ENCODE results near the gene FAM83F. TPM values are rescaled to one million over a fixed set of nuclear protein-coding genes. Genes with fewer than 3 reads are reported as not detected.

FAM83F gene
- polyA plus RNA-seq, 2 of the 4 experiments (the other 2 are of a cell fraction): not detected

DNA sequence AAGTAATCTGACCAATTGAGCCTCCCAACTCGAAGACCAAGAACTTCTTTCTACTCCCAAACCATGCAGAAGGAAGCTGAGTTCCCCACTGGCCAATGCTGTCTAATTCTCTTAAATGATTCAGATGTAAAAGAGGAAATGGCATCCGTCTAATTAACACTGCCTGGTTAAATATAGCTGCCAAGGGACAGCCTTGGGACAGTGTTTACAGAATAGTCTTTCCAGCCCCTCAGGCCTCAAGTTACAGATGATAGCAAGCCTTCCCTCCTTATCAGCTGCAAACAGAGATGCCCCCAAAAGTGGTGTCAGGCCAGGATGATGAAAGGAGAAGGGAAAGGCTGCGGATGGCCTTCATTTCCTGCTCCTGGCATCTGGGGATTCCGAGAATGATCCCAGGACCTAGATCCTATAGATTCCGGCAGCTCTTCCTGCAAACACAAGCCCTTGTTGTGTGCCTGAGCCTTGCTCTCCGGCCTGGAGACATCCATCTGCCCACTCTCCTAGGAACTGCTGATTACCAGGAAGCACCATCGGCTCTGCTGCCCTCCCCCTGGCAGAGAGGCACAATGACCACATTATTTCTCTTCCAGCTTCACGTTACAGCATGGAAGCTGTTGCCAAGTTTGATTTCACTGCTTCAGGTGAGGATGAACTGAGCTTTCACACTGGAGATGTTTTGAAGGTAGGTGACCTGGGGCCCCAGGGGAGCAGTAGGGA, 48.1 kb upstream of the FAM83F start:
- H3K27ac ChIP-seq: no peak overlapping the region
- FAIRE-seq: no peak
- no peak overlapping the region for H3K4me2 ChIP-seq
- H3K4me3 ChIP-seq: no peak overlapping the region
- no peaks in the 10 kb centered on the region for H3K4me1 ChIP-seq
- ChIA-PET POLR2A (no interaction called here), CTCF (interaction anchor here (1.0 kb wide), 1 partner anchor 21 kb away, joined by 4 read pairs; no protein-coding TSS in a partner anchor)
- TF ChIP-seq ZC3H11A (IDR thresholded peaks at IDR 0.05) (no peak), CEBPB (IDR thresholded peaks at IDR 0.05) (no peak), CBX2 (IDR thresholded peaks at IDR 0.05; ENCODE audit: borderline replicate concordance, low read depth) (no peak), MYC (IDR thresholded peaks at IDR 0.05; ENCODE audit: borderline replicate concordance, low read length) (no peak), EHF (CRISPR knock-in tag; IDR thresholded peaks at IDR 0.05) (no peak)
- TF ChIP-seq, protein P1, sequence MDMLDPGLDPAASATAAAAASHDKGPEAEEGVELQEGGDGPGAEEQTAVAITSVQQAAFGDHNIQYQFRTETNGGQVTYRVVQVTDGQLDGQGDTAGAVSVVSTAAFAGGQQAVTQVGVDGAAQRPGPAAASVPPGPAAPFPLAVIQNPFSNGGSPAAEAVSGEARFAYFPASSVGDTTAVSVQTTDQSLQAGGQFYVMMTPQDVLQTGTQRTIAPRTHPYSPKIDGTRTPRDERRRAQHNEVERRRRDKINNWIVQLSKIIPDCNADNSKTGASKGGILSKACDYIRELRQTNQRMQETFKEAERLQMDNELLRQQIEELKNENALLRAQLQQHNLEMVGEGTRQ (IDR thresholded peaks at IDR 0.05): no peak
- no peaks in the 10 kb centered on the region for H3K9me3 ChIP-seq
- DNase-seq (ENCODE audit: low read depth in 1 of 2, low spot score in 1 of 2): no peak
- 39% methylated on average over 8 of the region's 8 CpGs for WGBS (ENCODE audit: missing lambda C conversion rate)
- no peak for ATAC-seq

DNA sequence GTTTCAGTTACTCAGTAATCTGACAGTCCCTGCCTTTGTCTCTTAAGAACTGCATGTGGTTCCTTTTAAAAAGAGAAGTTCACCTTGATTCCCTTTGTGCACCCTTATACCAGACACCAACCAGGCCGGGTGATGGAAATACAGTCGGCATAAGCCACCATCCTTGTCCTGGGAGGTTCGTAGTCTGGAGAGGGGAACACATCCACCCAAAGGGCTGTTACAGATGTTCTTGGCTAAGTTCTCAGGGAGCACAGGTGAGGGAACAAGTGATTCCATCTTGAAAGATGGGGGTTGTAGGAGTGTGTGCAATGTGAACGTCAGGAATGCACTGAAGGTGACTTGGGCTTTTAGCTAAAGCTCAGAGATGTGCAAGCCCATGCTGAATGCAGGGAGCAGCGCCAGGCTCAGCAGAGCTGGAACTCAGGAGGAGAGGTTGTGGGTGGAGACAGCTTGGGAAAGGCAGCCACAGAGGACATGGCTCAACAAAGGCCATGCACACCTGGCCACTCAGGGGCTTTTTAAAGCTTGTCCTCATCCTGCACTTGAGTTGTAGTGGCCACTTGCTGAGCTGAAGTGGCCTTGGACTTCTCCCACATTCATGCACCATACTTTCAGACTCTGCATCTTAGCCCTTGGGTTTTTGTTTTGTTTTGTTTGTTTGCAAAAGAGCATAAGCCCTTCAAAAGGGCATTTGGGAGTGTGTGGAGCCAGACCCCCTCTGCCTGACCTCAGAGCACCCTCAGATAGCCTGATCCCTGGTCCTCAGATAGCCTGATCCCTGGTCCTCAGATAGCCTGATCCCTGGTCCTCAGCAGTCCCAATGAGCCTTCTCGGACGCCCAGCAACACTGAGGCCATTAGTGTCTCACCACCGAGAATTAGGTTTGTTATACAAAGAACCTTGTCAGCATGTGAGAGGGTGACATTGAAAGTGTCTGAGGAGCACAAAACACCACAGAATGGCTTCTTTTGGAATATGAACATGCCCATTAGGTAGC, 47.2 kb upstream of the FAM83F start:
- Histone ChIP-seq H3K9me3 (no peaks in the 10 kb centered on the region), H3K4me3 (no peak overlapping the region), H3K4me2 (no peak overlapping the region), H3K4me1 (no peaks in the 10 kb centered on the region), H3K27ac (no peak overlapping the region)
- ChIA-PET POLR2A (no interaction called here), CTCF (interaction anchor here (1.0 kb wide), 1 partner anchor 22 kb away, joined by 4 read pairs; no protein-coding TSS in a partner anchor)
- no peak for DNase-seq (ENCODE audit: low read depth in 1 of 2, low spot score in 1 of 2)
- no peak for ATAC-seq
- TF ChIP-seq ZNF302 (CRISPR knock-in tag; IDR thresholded peaks at IDR 0.05): no peak
- no peak for TF ChIP-seq HOXB13 (CRISPR knock-in tag; IDR thresholded peaks at IDR 0.05; ENCODE audit: low read depth)
- TF ChIP-seq HMGXB4 (CRISPR knock-in tag; IDR thresholded peaks at IDR 0.05; ENCODE audit: borderline replicate concordance): no peak
- TF ChIP-seq JUN (IDR thresholded peaks at IDR 0.05): no peak
- no peak for TF ChIP-seq ZFP36 (IDR thresholded peaks at IDR 0.05; ENCODE audit: borderline replicate concordance, partially characterized antibody)
- TF ChIP-seq RFX5 (IDR thresholded peaks at IDR 0.05): no peak
- TF ChIP-seq ESRRA (IDR thresholded peaks at IDR 0.05; ENCODE audit: borderline replicate concordance, low read length): no peak
- TF ChIP-seq CHD2 (IDR thresholded peaks at IDR 0.05; ENCODE audit: low read length, partially characterized antibody): no peak
- 61% methylated on average over 8 of the region's 8 CpGs for WGBS (ENCODE audit: missing lambda C conversion rate)
- no peak for FAIRE-seq

- Histone ChIP-seq H3K9me3 (no peaks in the 10 kb centered on the region), H3K4me2 (no peak overlapping the region), H3K4me1 (no peaks in the 10 kb centered on the region), H3K27ac (no peak overlapping the region), H3K4me3 (no peak overlapping the region)
- POLR2A ChIA-PET: no interaction called here
- TF ChIP-seq ZSCAN20 (CRISPR knock-in tag; IDR thresholded peaks at IDR 0.05) (no peak), HOXB5 (CRISPR knock-in tag; IDR thresholded peaks at IDR 0.05) (no peak), HOXA7 (CRISPR knock-in tag; IDR thresholded peaks at IDR 0.05) (no peak), NR3C1 (IDR thresholded peaks at IDR 0.05) (no peak), NFE2L2 (conservative IDR thresholded peaks at IDR 0.05; ENCODE audit: low read length) (no peak), FOSB (CRISPR knock-in tag; IDR thresholded peaks at IDR 0.05) (no peak), POLR2AphosphoS2 (conservative IDR thresholded peaks at IDR 0.05; ENCODE audit: low read length) (no peak), CBX8 (IDR thresholded peaks at IDR 0.05) (no peak), EHMT2 (IDR thresholded peaks at IDR 0.05; ENCODE audit: low read depth) (no peak), GATA3 (IDR thresholded peaks at IDR 0.05; ENCODE audit: borderline replicate concordance) (no peak), ZFP36 (IDR thresholded peaks at IDR 0.05; ENCODE audit: borderline replicate concordance, partially characterized antibody) (no peak), HOXB13 (CRISPR knock-in tag; IDR thresholded peaks at IDR 0.05; ENCODE audit: low read depth) (no peak)
- TF ChIP-seq, protein P2, sequence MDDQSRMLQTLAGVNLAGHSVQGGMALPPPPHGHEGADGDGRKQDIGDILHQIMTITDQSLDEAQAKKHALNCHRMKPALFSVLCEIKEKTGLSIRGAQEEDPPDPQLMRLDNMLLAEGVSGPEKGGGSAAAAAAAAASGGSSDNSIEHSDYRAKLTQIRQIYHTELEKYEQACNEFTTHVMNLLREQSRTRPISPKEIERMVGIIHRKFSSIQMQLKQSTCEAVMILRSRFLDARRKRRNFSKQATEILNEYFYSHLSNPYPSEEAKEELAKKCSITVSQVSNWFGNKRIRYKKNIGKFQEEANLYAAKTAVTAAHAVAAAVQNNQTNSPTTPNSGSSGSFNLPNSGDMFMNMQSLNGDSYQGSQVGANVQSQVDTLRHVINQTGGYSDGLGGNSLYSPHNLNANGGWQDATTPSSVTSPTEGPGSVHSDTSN (IDR thresholded peaks at IDR 0.05): no peak
- DNase-seq (ENCODE audit: low read depth in 1 of 2, low spot score in 1 of 2) (no peak), ATAC-seq (no peak), FAIRE-seq (no peak)
- CTCF ChIA-PET: interaction anchor here (1.2 kb wide), 1 partner anchor 9 kb away, joined by 3 read pairs; no protein-coding TSS in a partner anchor
- WGBS (ENCODE audit: missing lambda C conversion rate): 31% methylated on average over 8 of the region's 8 CpGs
Observed at GRCh38 chr22:39949964-39950737, 44.6 kb upstream of the FAM83F start.
